HepG2 (cell line): ENCODE results near the gene MYOF. TPM values are rescaled to one million over a fixed set of nuclear protein-coding genes. Genes with fewer than 3 reads are reported as not detected.

ENCODE experiments used
- ARNT ChIP-seq: fragments of 450-650 bp; IDR thresholded peaks from 2 replicates; pipeline ENCODE4 v1.6.1; 2017
- FOXP4 ChIP-seq: sonication (generic); formaldehyde crosslinking; IDR thresholded peaks from 2 replicates; pipeline ENCODE4 v1.4.0; 2020; ENCODE audit warnings: missing genetic modification reagents
- ZBTB1 ChIP-seq: sonication (generic); formaldehyde crosslinking; IDR thresholded peaks from 2 replicates; pipeline ENCODE4 v1.4.0; 2020; ENCODE audit warnings: missing genetic modification reagents, borderline replicate concordance
- ZBTB44 ChIP-seq: sonication (generic); formaldehyde crosslinking; IDR thresholded peaks from 2 replicates; pipeline ENCODE4 v1.4.0; 2020; ENCODE audit warnings: missing genetic modification reagents
- polyA plus RNA-seq, 8 experiments: library from polyadenylated mRNA; depleted of rRNA in 3 of 8; stranded (reverse) in 7 of 8; unstranded in 1 of 8; fragments of >200 nt; fragmentation: Illumina TruSeq in 4 of 8; extraction: Trizol in 4 of 8; gene quantifications; 2 replicates each; pipeline versions ENCODE4 v1.2.1 to v1.2.3, GENCODE V29; 2011 to 2016; ENCODE audit warnings: low read depth in 4 of 8, missing spikeins in 1 of 8, mixed read lengths in 1 of 8; ENCODE audit not compliant: insufficient read depth in 1 of 8
- total RNA-seq, 5 experiments: library from RNA; depleted of rRNA; stranded (reverse); fragments of >200 nt; fragmentation: Illumina TruSeq; extraction: Trizol; gene quantifications; 2 replicates each; pipeline ENCODE4 v1.2.3, GENCODE V29; 2016; ENCODE audit warnings: low read depth in 1 of 5
- TF ChIP-seq, protein P1 (sequence below): sonication (generic); formaldehyde crosslinking; IDR thresholded peaks from 2 replicates; pipeline ENCODE4 v1.5.0; 2020; ENCODE audit warnings: mild to moderate bottlenecking, missing genetic modification reagents, borderline replicate concordance
- TF ChIP-seq, protein P2 (sequence below): sonication (generic); formaldehyde crosslinking; IDR thresholded peaks from 2 replicates; pipeline ENCODE4 v1.5.0; 2020; ENCODE audit warnings: mild to moderate bottlenecking, missing genetic modification reagents, moderate library complexity

MYOF gene
- total and polyA plus RNA-seq, 2 of the 13 experiments (the other 11 are each of a cell fraction or from before 2014, with no cell fraction given) = 0.18 to 0.42 TPM

GRCh38 chr10:93344691-93345090 lies 137.4 kb downstream of the MYOF start (continued):
- no peak for TF ChIP-seq FOXP4 (CRISPR knock-in tag)
- no peak for TF ChIP-seq ARNT
- no peak for TF ChIP-seq ZBTB44 (CRISPR knock-in tag)
- TF ChIP-seq, protein P1, sequence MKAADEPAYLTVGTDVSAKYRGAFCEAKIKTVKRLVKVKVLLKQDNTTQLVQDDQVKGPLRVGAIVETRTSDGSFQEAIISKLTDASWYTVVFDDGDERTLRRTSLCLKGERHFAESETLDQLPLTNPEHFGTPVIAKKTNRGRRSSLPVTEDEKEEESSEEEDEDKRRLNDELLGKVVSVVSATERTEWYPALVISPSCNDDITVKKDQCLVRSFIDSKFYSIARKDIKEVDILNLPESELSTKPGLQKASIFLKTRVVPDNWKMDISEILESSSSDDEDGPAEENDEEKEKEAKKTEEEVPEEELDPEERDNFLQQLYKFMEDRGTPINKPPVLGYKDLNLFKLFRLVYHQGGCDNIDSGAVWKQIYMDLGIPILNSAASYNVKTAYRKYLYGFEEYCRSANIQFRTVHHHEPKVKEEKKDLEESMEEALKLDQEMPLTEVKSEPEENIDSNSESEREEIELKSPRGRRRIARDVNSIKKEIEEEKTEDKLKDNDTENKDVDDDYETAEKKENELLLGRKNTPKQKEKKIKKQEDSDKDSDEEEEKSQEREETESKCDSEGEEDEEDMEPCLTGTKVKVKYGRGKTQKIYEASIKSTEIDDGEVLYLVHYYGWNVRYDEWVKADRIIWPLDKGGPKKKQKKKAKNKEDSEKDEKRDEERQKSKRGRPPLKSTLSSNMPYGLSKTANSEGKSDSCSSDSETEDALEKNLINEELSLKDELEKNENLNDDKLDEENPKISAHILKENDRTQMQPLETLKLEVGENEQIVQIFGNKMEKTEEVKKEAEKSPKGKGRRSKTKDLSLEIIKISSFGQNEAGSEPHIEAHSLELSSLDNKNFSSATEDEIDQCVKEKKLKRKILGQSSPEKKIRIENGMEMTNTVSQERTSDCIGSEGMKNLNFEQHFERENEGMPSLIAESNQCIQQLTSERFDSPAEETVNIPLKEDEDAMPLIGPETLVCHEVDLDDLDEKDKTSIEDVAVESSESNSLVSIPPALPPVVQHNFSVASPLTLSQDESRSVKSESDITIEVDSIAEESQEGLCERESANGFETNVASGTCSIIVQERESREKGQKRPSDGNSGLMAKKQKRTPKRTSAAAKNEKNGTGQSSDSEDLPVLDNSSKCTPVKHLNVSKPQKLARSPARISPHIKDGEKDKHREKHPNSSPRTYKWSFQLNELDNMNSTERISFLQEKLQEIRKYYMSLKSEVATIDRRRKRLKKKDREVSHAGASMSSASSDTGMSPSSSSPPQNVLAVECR (CRISPR knock-in tag) = no peak
- no peak for TF ChIP-seq ZBTB1
- TF ChIP-seq, protein P2, sequence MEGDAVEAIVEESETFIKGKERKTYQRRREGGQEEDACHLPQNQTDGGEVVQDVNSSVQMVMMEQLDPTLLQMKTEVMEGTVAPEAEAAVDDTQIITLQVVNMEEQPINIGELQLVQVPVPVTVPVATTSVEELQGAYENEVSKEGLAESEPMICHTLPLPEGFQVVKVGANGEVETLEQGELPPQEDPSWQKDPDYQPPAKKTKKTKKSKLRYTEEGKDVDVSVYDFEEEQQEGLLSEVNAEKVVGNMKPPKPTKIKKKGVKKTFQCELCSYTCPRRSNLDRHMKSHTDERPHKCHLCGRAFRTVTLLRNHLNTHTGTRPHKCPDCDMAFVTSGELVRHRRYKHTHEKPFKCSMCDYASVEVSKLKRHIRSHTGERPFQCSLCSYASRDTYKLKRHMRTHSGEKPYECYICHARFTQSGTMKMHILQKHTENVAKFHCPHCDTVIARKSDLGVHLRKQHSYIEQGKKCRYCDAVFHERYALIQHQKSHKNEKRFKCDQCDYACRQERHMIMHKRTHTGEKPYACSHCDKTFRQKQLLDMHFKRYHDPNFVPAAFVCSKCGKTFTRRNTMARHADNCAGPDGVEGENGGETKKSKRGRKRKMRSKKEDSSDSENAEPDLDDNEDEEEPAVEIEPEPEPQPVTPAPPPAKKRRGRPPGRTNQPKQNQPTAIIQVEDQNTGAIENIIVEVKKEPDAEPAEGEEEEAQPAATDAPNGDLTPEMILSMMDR (CRISPR knock-in tag) = no peak
